Neural cell (in vitro differentiated cells): ENCODE data around the gene FREY1. TPM values are rescaled to one million over a fixed set of nuclear protein-coding genes. Genes with fewer than 3 reads are reported as not detected.

ENCODE experiments used
- H2AFZ ChIP-seq: fragments of 200-600, 300-800 bp; sonication (generic), shearing (Covaris generic); 2 replicates; pipeline ENCODE4 v1.6.0; 2014; ENCODE audit warnings: low read depth, mild to moderate bottlenecking, antibody characterized with exemption, low read length, moderate library complexity
- H3F3A ChIP-seq: fragments of 200-600 bp; shearing (Covaris generic); 2 replicates; pipeline ENCODE4 v1.6.1; 2016; ENCODE audit warnings: mild to moderate bottlenecking, moderate library complexity, mixed read lengths, antibody characterized with exemption, low read length; ENCODE audit not compliant: insufficient read depth, poor library complexity, severe bottlenecking
- H3K27ac ChIP-seq: fragments of 200-600, 300-800 bp; sonication (generic), shearing (Covaris generic); 2 replicates; pipeline ENCODE4 v1.5.1; 2014; ENCODE audit warnings: mild to moderate bottlenecking, low read length, moderate library complexity
- H3K27me3 ChIP-seq: fragments of 300-800, 200-600 bp; sonication (generic), shearing (Covaris generic); 2 replicates; pipeline ENCODE4 v1.6.0; 2014; ENCODE audit warnings: mild to moderate bottlenecking, low read depth, low read length, moderate library complexity; ENCODE audit not compliant: insufficient read depth
- H3K36me3 ChIP-seq: fragments of 300-800, 200-600 bp; sonication (generic), shearing (Covaris generic); 2 replicates; pipeline ENCODE4 v1.5.1; 2014; ENCODE audit warnings: mild to moderate bottlenecking, antibody characterized with exemption, low read length, moderate library complexity; ENCODE audit not compliant: insufficient read depth
- H3K4me2 ChIP-seq: fragments of 300-800, 200-600 bp; sonication (generic), shearing (Covaris generic); 2 replicates; pipeline ENCODE4 v1.6.0; 2014; ENCODE audit warnings: mild to moderate bottlenecking, low read length
- H3K4me3 ChIP-seq: fragments of 300-800, 200-600 bp; sonication (generic), shearing (Covaris generic); 2 replicates; pipeline ENCODE4 v1.5.1; 2014; ENCODE audit warnings: mild to moderate bottlenecking, low read length, moderate library complexity
- H3K79me2 ChIP-seq: fragments of 200-600 bp; shearing (Covaris generic); replicated peaks from 2 replicates; pipeline ENCODE4 v1.6.0; 2014; ENCODE audit warnings: mild to moderate bottlenecking, low read length, moderate library complexity; ENCODE audit not compliant: insufficient read depth
- H3K9ac ChIP-seq: fragments of 300-800, 200-600 bp; sonication (generic), shearing (Covaris generic); 2 replicates; pipeline ENCODE4 v1.6.1; 2016; ENCODE audit warnings: mild to moderate bottlenecking, low read length, mixed read lengths
- H3K9me2 ChIP-seq: fragments of 200-600 bp; shearing (Covaris generic); 2 replicates; pipeline ENCODE4 v1.6.1; 2016; ENCODE audit warnings: mild to moderate bottlenecking, low read length, mixed read lengths; ENCODE audit not compliant: insufficient read depth
- H3K9me3 ChIP-seq: fragments of 200-600, 300-800 bp; sonication (generic), shearing (Covaris generic); 2 replicates; pipeline ENCODE4 v1.6.1; 2016; ENCODE audit warnings: mild to moderate bottlenecking, mixed run types, low read length, moderate library complexity, mixed read lengths
- H4K20me1 ChIP-seq: fragments of 200-600 bp; shearing (Covaris generic); 2 replicates; pipeline ENCODE4 v1.6.1; 2016; ENCODE audit warnings: mild to moderate bottlenecking, mixed run types; ENCODE audit not compliant: insufficient read depth
- EP300 ChIP-seq: fragments of 450-650 bp; conservative IDR thresholded peaks from 2 replicates; pipeline ENCODE4 v1.6.1; 2014; ENCODE audit warnings: antibody characterized with exemption, mild to moderate bottlenecking, moderate library complexity; ENCODE audit not compliant: poor library complexity, severe bottlenecking
- EZH2 ChIP-seq: fragments of 200-600, 300-800 bp; shearing (Covaris generic), sonication (generic); IDR thresholded peaks from 2 replicates; pipeline ENCODE4 v1.6.1; 2014; ENCODE audit warnings: antibody characterized with exemption, low read length, borderline replicate concordance, mild to moderate bottlenecking; ENCODE audit not compliant: insufficient read depth, poor library complexity, severe bottlenecking
- MXI1 ChIP-seq: fragments of 450-650 bp; conservative IDR thresholded peaks from 2 replicates; pipeline ENCODE4 v1.6.1; 2014; ENCODE audit warnings: antibody characterized with exemption, mild to moderate bottlenecking; ENCODE audit not compliant: poor library complexity, severe bottlenecking
- POLR2AphosphoS5 ChIP-seq: IDR thresholded peaks from 2 replicates; pipeline ENCODE4 v1.6.1; 2012
- RAD21 ChIP-seq: fragments of 450-650 bp; conservative IDR thresholded peaks from 2 replicates; pipeline ENCODE4 v1.6.1; 2014; ENCODE audit warnings: antibody characterized with exemption, mild to moderate bottlenecking, moderate library complexity
- SMC3 ChIP-seq: fragments of 450-650 bp; conservative IDR thresholded peaks from 2 replicates; pipeline ENCODE4 v1.6.1; 2014; ENCODE audit warnings: antibody characterized with exemption, mild to moderate bottlenecking, moderate library complexity; ENCODE audit not compliant: poor library complexity
- TAF1 ChIP-seq: IDR thresholded peaks from 2 replicates; pipeline ENCODE4 v1.6.1; 2012; ENCODE audit warnings: low read depth
- polyA plus RNA-seq: library from polyadenylated mRNA; depleted of rRNA; stranded (reverse); fragments of >200 nt; gene quantifications from 2 replicates; pipeline ENCODE4 v1.2.3, GENCODE V29; 2014
- TF ChIP-seq, protein P1 (sequence below): fragments of 450-650 bp; IDR thresholded peaks from 2 replicates; pipeline ENCODE4 v1.5.1; 2014; ENCODE audit warnings: antibody characterized with exemption, mild to moderate bottlenecking, moderate library complexity; ENCODE audit not compliant: poor library complexity, severe bottlenecking
- TF ChIP-seq, protein P2 (sequence below): IDR thresholded peaks from 2 replicates; pipeline ENCODE4 v1.6.1; 2012; ENCODE audit warnings: borderline replicate concordance

FREY1 gene
- polyA plus RNA-seq, 1 donor from 2014 or later = not detected

- H3K27me3 ChIP-seq = no peaks in the 10 kb centered on the region
- H3K9ac ChIP-seq = peak overlapping the region; percentile 13
- H4K20me1 ChIP-seq = no peaks in the 10 kb centered on the region
- no peaks in the 10 kb centered on the region for H3K9me2 ChIP-seq
- H3K79me2 ChIP-seq = no peaks in the 10 kb centered on the region
- H3K36me3 ChIP-seq = no peaks in the 10 kb centered on the region
- TF ChIP-seq POLR2AphosphoS5 (no peak), EP300 (no peak), RAD21 (peak; percentile 85), EZH2 (no peak), TAF1 (no peak), MXI1 (peak; percentile 23), SMC3 (peak; percentile 81)
- TF ChIP-seq, protein P1, sequence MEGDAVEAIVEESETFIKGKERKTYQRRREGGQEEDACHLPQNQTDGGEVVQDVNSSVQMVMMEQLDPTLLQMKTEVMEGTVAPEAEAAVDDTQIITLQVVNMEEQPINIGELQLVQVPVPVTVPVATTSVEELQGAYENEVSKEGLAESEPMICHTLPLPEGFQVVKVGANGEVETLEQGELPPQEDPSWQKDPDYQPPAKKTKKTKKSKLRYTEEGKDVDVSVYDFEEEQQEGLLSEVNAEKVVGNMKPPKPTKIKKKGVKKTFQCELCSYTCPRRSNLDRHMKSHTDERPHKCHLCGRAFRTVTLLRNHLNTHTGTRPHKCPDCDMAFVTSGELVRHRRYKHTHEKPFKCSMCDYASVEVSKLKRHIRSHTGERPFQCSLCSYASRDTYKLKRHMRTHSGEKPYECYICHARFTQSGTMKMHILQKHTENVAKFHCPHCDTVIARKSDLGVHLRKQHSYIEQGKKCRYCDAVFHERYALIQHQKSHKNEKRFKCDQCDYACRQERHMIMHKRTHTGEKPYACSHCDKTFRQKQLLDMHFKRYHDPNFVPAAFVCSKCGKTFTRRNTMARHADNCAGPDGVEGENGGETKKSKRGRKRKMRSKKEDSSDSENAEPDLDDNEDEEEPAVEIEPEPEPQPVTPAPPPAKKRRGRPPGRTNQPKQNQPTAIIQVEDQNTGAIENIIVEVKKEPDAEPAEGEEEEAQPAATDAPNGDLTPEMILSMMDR = peak; percentile 87
- TF ChIP-seq, protein P2, sequence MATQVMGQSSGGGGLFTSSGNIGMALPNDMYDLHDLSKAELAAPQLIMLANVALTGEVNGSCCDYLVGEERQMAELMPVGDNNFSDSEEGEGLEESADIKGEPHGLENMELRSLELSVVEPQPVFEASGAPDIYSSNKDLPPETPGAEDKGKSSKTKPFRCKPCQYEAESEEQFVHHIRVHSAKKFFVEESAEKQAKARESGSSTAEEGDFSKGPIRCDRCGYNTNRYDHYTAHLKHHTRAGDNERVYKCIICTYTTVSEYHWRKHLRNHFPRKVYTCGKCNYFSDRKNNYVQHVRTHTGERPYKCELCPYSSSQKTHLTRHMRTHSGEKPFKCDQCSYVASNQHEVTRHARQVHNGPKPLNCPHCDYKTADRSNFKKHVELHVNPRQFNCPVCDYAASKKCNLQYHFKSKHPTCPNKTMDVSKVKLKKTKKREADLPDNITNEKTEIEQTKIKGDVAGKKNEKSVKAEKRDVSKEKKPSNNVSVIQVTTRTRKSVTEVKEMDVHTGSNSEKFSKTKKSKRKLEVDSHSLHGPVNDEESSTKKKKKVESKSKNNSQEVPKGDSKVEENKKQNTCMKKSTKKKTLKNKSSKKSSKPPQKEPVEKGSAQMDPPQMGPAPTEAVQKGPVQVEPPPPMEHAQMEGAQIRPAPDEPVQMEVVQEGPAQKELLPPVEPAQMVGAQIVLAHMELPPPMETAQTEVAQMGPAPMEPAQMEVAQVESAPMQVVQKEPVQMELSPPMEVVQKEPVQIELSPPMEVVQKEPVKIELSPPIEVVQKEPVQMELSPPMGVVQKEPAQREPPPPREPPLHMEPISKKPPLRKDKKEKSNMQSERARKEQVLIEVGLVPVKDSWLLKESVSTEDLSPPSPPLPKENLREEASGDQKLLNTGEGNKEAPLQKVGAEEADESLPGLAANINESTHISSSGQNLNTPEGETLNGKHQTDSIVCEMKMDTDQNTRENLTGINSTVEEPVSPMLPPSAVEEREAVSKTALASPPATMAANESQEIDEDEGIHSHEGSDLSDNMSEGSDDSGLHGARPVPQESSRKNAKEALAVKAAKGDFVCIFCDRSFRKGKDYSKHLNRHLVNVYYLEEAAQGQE = no peak
- H3K4me2 ChIP-seq = no peak overlapping the region
- H3K4me3 ChIP-seq = no peak overlapping the region
- H3F3A ChIP-seq = no peaks in the 10 kb centered on the region
- H3K9me3 ChIP-seq = no peaks in the 10 kb centered on the region
- H3K27ac ChIP-seq = peak overlapping the region; percentile 38
- H2AFZ ChIP-seq = no peak overlapping the region
Measured at GRCh38 chr11:45872651-45873356, 34.3 kb downstream of the FREY1 start.

GRCh38 chr11:45871638-45872037 is 35.4 kb downstream of the FREY1 start:
- Histone ChIP-seq H3K4me2 (no peak overlapping the region), H4K20me1 (no peaks in the 10 kb centered on the region), H3K27ac (no peak overlapping the region), H3K9me2 (no peaks in the 10 kb centered on the region), H3K9me3 (no peaks in the 10 kb centered on the region), H3K4me3 (no peak overlapping the region), H3K36me3 (no peaks in the 10 kb centered on the region), H3K79me2 (no peaks in the 10 kb centered on the region), H2AFZ (no peak overlapping the region), H3K27me3 (no peaks in the 10 kb centered on the region), H3K9ac (no peak overlapping the region), H3F3A (no peaks in the 10 kb centered on the region)
- TF ChIP-seq EP300 (no peak), TAF1 (no peak), RAD21 (no peak), POLR2AphosphoS5 (no peak), EZH2 (no peak)
- TF ChIP-seq, protein P1 = no peak
